CD4-positive, alpha-beta T cell (primary cell): ENCODE measurements around the gene GNA15. TPM values are rescaled to one million over a fixed set of nuclear protein-coding genes. Genes with fewer than 3 reads are reported as not detected.

Experiments used
- ATAC-seq: fragments of 200-7000 bp; cut with Tn5 transposase; one replicate; pipeline ENCODE4 v1.10.0; 2022; ENCODE audit warnings: mild to moderate bottlenecking; ENCODE audit not compliant: poor library complexity
- CTCF ChIA-PET: fragments of 350-600 bp; sonication (Branson Sonifier 250); formaldehyde crosslinking; loops from one replicate; lab custom pipeline; 2021; ENCODE audit warnings: antibody characterized with exemption, inconsistent platforms; lab: Charles Lee
- POLR2A ChIA-PET: fragments of 350-600 bp; sonication (Branson Sonifier 250); formaldehyde crosslinking; loops from one replicate; lab custom pipeline; 2021; ENCODE audit warnings: antibody characterized with exemption, inconsistent platforms; lab: Charles Lee
- DNase-seq, 14 experiments: peaks; one replicate each; pipeline ENCODE4 v3.0.0-alpha.2; 2013 to 2020; ENCODE audit warnings: mixed read lengths in 2 of 14
- H3K27ac ChIP-seq, 2 donors: one replicate each; pipeline versions ENCODE4 v1.5.1 to v1.7.0; 2013; ENCODE audit warnings: low read length in 2 of 2, low read depth in 1 of 2, mild to moderate bottlenecking in 1 of 2
- H3K27me3 ChIP-seq, 2 experiments: 1 replicate in 1 of 2; 2 replicates in 1 of 2; pipeline versions ENCODE4 v1.6.1 to v1.7.0; 2013; ENCODE audit warnings: low read length in 2 of 2, control low read depth in 1 of 2, mild to moderate bottlenecking in 1 of 2, moderate library complexity in 1 of 2; ENCODE audit not compliant: insufficient read depth in 2 of 2, control insufficient read depth in 1 of 2
- H3K36me3 ChIP-seq: one replicate; pipeline ENCODE4 v1.6.1; 2013; ENCODE audit warnings: low read length, control low read depth; ENCODE audit not compliant: insufficient read depth
- H3K4me1 ChIP-seq: one replicate; pipeline ENCODE4 v1.6.1; 2013; ENCODE audit warnings: low read length, control low read depth; ENCODE audit not compliant: insufficient read depth
- H3K4me3 ChIP-seq: one replicate; pipeline ENCODE4 v1.5.1; 2013; ENCODE audit warnings: mild to moderate bottlenecking, low read length, moderate library complexity
- H3K9me3 ChIP-seq, 2 experiments: 1 replicate in 1 of 2; 2 replicates in 1 of 2; pipeline versions ENCODE4 v1.6.1 to v1.7.0; 2013; ENCODE audit warnings: low read length in 2 of 2, mild to moderate bottlenecking in 2 of 2, control low read depth in 1 of 2, moderate library complexity in 1 of 2; ENCODE audit not compliant: control insufficient read depth in 1 of 2, insufficient read depth in 1 of 2
- H3K27ac Mint-ChIP-seq: one replicate; pipeline ENCODE4 v1.8.0; 2020; ENCODE audit warnings: mixed read lengths
- H3K27me3 Mint-ChIP-seq: one replicate; pipeline ENCODE4 v1.8.0; 2021; ENCODE audit warnings: mixed read lengths
- H3K36me3 Mint-ChIP-seq: one replicate; pipeline ENCODE4 v1.8.0; 2021; ENCODE audit warnings: low read depth, mixed read lengths
- H3K4me1 Mint-ChIP-seq: one replicate; pipeline ENCODE4 v1.8.0; 2021; ENCODE audit warnings: low read depth, mixed read lengths
- H3K4me3 Mint-ChIP-seq: one replicate; pipeline ENCODE4 v1.8.0; 2020; ENCODE audit warnings: mild to moderate bottlenecking, mixed read lengths
- H3K9me3 Mint-ChIP-seq: one replicate; pipeline ENCODE4 v1.8.0; 2020; ENCODE audit warnings: mixed read lengths
- intact Hi-C, 2 experiments: fragments of 100-400 bp; cut with DNase I in 1 of 2; cut with micrococcal nuclease in 1 of 2; formaldehyde crosslinking; loops; one replicate each; pipeline versions ENCODE4 v1.15.1 to v1.9.0; 2023 to 2025; cut with DNase I, micrococcal nuclease
- total RNA-seq, 174 experiments: library from RNA in 2 of 174; stranded (reverse) in 2 of 174; gene quantifications; one replicate each; pipeline ENCODE4 v1.2.3 and lab custom pipeline; 2021 to 2026
- TF ChIP-seq, protein P1 (sequence below): fragments of 200-600 bp; IDR thresholded peaks from one replicate; pipeline ENCODE4 v1.8.0; 2022; ENCODE audit warnings: antibody characterized with exemption, mild to moderate bottlenecking

The GNA15 gene
- total RNA-seq, 2 experiments from 2014 or later: 12.1 to 14.9 TPM

DNA sequence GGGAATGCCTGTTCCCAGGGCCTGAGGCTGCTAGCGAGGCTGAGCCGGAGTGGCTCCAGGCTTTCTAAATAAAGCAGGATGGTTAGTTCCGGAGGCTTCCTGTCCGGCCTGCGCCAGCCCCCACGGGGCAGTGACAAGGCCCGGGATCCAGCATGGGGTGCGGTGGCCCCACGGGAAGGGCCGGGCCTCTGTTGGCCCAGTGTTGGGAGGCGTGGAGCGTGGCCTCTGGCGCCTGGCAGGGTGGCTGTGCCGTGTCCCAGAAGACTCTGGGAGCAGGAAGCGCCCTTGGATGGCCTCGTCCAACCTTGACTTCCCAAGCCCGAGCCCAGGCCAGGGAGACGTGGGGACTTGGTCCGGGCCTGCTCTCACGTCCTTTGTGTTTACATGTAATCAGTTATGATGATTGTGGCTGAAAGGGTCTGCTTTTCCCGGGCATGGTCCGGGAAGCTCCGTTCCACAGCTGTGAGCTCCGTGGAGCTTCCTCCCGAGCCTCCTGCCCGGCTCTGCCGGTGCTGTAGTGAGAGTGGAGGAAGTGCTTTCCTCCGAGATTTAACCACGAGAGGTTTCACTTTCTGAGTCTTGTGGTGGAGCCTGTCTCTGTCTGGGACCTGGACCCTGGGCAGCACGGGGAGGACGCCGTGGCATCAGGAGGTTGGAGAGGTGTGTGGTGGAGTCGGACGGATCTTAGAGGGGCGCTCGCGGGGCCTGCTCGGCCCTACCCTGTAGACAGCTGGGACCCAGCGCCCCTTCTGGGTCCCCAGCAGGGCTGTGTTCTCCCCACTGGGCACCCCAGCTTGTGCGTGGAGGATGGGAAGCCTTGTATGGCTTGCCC, 37.1 kb upstream of the GNA15 start:
- Histone ChIP-seq H3K4me1 (peaks cover 51% of the 10 kb centered on the region), H3K9me3 (no peaks in the 10 kb centered on the region), H3K4me3 (peak overlapping the region; percentile 30), H3K27ac (no peak overlapping the region), H3K27me3 (peaks cover 3 to 32% of the 10 kb centered on the region in 2 experiments), H3K36me3 (no peaks in the 10 kb centered on the region)
- ChIA-PET POLR2A (interaction anchor here (0.9 kb wide), 1 partner anchor 63 kb away, joined by 3 read pairs; no protein-coding TSS in a partner anchor), CTCF (interaction anchor here (2.3 kb wide), 1 partner anchor 23 kb away, joined by 6 read pairs; no protein-coding TSS in a partner anchor)
- Mint-ChIP-seq H3K27me3 (peaks cover 18% of the 10 kb centered on the region), H3K4me3 (peak overlapping the region; percentile 61), H3K4me1 (peaks cover 33% of the 10 kb centered on the region), H3K9me3 (no peaks in the 10 kb centered on the region), H3K27ac (peak overlapping the region; percentile 48), H3K36me3 (no peaks in the 10 kb centered on the region)
- intact Hi-C loops: no loop called here
- DNase-seq (peak in 5 of 14 experiments; percentile 10 to 64 (median 54)), ATAC-seq (peak; percentile 12)
- TF ChIP-seq, protein P1, sequence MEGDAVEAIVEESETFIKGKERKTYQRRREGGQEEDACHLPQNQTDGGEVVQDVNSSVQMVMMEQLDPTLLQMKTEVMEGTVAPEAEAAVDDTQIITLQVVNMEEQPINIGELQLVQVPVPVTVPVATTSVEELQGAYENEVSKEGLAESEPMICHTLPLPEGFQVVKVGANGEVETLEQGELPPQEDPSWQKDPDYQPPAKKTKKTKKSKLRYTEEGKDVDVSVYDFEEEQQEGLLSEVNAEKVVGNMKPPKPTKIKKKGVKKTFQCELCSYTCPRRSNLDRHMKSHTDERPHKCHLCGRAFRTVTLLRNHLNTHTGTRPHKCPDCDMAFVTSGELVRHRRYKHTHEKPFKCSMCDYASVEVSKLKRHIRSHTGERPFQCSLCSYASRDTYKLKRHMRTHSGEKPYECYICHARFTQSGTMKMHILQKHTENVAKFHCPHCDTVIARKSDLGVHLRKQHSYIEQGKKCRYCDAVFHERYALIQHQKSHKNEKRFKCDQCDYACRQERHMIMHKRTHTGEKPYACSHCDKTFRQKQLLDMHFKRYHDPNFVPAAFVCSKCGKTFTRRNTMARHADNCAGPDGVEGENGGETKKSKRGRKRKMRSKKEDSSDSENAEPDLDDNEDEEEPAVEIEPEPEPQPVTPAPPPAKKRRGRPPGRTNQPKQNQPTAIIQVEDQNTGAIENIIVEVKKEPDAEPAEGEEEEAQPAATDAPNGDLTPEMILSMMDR: no peak

DNA sequence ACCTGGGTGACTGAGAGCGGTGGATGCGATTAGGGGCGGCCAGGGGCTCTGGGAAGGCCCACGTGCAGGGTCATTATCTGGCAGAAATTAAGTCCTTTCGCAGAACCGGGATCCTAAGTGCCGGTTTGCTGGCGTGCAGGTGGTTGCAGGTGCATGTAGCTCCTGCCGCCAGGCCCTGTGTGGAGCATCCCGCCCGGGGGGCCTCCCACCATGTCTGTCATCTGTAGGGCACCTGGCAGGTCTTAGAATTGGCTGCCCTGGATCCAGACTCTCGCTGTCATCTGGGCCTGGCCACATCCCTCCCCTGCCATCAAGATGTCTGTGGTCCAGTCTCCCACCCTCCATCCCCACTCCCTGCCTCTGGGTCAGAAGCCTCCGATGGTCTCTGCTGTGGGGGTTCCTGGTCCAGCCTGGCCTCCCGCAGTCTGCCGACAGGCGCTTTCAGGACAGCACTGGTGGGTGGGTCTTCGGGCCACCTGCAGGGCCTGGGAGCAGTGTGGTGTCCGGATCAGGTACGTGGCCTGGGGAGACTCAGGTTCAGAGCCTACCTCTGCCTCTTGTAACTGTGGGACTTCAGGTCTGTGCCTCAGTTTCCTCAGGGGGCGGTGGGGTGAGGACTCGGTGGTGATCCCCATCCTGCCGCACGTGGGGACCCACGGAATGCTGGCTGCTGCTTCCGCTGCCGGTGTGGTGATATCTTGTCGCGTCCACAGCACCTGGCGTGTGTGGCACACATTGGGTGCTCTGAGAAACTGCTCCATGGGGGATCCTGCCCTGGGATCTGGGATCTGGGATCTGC, 36.3 kb upstream of the GNA15 start:
- no peak overlapping the region for H3K27ac ChIP-seq
- no peak for ATAC-seq
- Mint-ChIP-seq H3K36me3 (no peaks in the 10 kb centered on the region), H3K27ac (peak overlapping the region; percentile 48), H3K9me3 (no peaks in the 10 kb centered on the region), H3K4me1 (peaks cover 40% of the 10 kb centered on the region), H3K27me3 (peaks cover 22% of the 10 kb centered on the region), H3K4me3 (peak overlapping the region; percentile 61)
- intact Hi-C loops: no loop called here
- peaks cover 3 to 32% of the 10 kb centered on the region in 2 experiments for H3K27me3 ChIP-seq
- H3K36me3 ChIP-seq: no peaks in the 10 kb centered on the region
- CTCF ChIA-PET: interaction anchor here (2.3 kb wide), 1 partner anchor 23 kb away, joined by 6 read pairs; no protein-coding TSS in a partner anchor
- TF ChIP-seq, protein P1: no peak
- POLR2A ChIA-PET: no interaction called here
- peaks cover 59% of the 10 kb centered on the region for H3K4me1 ChIP-seq
- no peaks in the 10 kb centered on the region for H3K9me3 ChIP-seq
- DNase-seq: no peak
- H3K4me3 ChIP-seq: peak overlapping the region; percentile 30

DNA sequence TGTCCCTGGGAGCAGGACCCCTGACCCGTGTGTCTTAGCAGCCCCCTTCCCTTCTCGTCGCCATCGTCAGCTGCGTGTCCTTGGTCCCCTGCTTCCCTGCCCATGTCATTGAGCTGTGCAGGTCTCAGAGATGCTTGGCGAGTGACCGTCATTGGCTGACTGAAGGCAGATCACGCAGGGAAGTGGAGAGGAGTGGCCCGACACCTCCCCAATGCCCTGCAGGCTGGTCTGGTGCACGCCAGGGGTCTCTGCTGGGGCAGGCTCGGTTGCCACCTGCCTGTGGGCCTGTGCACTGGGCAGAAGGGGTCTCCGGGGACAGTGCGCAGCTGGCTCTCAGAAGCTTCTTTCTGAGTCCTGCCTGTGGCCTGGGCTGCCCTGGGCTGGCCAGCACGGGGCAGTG, 35.5 kb upstream of the GNA15 start:
- no peak overlapping the region for H3K27ac Mint-ChIP-seq
- peaks cover 3 to 32% of the 10 kb centered on the region in 2 experiments for H3K27me3 ChIP-seq
- CTCF ChIA-PET: interaction anchor here (1.0 kb wide), 1 partner anchor 8 kb away, joined by 3 read pairs; no protein-coding TSS in a partner anchor
- peaks cover 36% of the 10 kb centered on the region for H3K4me1 Mint-ChIP-seq
- H3K9me3 ChIP-seq: no peaks in the 10 kb centered on the region
- H3K4me1 ChIP-seq: peaks cover 51% of the 10 kb centered on the region
- H3K9me3 Mint-ChIP-seq: no peaks in the 10 kb centered on the region
- TF ChIP-seq, protein P1: no peak
- no peaks in the 10 kb centered on the region for H3K36me3 ChIP-seq
- H3K36me3 Mint-ChIP-seq: no peaks in the 10 kb centered on the region
- H3K27ac ChIP-seq: no peak overlapping the region
- H3K4me3 Mint-ChIP-seq: no peak overlapping the region
- peaks cover 18% of the 10 kb centered on the region for H3K27me3 Mint-ChIP-seq
- no peak overlapping the region for H3K4me3 ChIP-seq
- DNase-seq (no peak), ATAC-seq (no peak)
- intact Hi-C loops: no loop called here
- POLR2A ChIA-PET: no interaction called here
